A673 (cell line): ENCODE measurements around the gene SLC24A4.

Source experiments
- EZH2 ChIP-seq: fragments of 200-600 bp; sonication (generic); IDR thresholded peaks from 2 replicates; pipeline ENCODE4 v1.6.1; 2017; ENCODE audit warnings: borderline replicate concordance, low read depth, mild to moderate bottlenecking, mixed read lengths, antibody characterized with exemption, low read length; ENCODE audit not compliant: poor library complexity, severe bottlenecking
- TF ChIP-seq, protein P1 (sequence below): fragments of 300-800, 200-600 bp; sonication (generic); conservative IDR thresholded peaks from 2 replicates; pipeline ENCODE4 v1.5.1; 2017; ENCODE audit warnings: low read depth, mild to moderate bottlenecking, antibody characterized with exemption, low read length, moderate library complexity, mixed read lengths

DNA sequence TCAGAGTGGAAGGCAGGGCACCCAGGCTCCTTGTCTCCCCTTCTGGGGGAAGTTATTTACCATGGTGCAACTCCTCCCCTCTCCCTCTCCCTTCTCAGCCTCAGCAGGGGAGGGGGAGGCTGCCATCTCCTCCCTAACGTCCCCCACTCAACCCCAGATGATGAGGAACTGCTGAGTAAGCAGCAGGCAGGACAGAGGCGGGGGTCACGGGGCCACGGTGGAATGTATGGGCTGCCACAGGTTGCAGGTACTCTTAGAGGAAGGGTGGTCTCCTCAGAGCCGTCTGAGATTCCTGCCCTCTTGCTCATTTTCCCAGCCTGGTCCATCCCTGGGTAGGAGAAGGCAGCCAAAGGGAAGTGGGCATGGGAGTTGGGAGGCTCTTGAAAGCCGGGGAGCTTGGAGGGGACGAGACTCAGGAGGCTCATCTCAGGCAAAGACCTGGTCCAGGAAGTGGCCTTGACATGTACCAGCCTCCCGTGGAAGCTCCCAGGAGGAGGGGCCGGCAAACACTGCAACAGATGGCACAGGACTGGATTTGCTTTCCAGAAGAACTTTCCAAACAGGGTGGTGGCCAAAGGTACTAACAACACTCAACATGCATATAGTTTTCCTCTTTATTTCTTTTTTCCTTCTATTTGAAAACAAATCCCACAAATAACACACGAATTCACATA lies 209.7 kb downstream of the SLC24A4 start:
- TF ChIP-seq, protein P1, sequence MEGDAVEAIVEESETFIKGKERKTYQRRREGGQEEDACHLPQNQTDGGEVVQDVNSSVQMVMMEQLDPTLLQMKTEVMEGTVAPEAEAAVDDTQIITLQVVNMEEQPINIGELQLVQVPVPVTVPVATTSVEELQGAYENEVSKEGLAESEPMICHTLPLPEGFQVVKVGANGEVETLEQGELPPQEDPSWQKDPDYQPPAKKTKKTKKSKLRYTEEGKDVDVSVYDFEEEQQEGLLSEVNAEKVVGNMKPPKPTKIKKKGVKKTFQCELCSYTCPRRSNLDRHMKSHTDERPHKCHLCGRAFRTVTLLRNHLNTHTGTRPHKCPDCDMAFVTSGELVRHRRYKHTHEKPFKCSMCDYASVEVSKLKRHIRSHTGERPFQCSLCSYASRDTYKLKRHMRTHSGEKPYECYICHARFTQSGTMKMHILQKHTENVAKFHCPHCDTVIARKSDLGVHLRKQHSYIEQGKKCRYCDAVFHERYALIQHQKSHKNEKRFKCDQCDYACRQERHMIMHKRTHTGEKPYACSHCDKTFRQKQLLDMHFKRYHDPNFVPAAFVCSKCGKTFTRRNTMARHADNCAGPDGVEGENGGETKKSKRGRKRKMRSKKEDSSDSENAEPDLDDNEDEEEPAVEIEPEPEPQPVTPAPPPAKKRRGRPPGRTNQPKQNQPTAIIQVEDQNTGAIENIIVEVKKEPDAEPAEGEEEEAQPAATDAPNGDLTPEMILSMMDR: no peak
- TF ChIP-seq EZH2: no peak
